Heart left ventricle (tissue), 16 donors: ENCODE measurements around the gene TTR. TPM values are rescaled to one million over a fixed set of nuclear protein-coding genes. Genes with fewer than 3 reads are reported as not detected.

ENCODE experiments used
- ATAC-seq, 4 donors: fragments of 200-7000 bp; cut with Tn5 transposase; one replicate each; pipeline ENCODE4 v1.9.1; 2020 to 2022; ENCODE audit warnings: moderate library complexity in 4 of 4, mild to moderate bottlenecking in 3 of 4, moderate number of reproducible peaks in 1 of 4
- DNase-seq, 5 donors: peaks; one replicate each; pipeline ENCODE4 v3.0.0-alpha.2; 2020
- H3K27ac ChIP-seq, 12 donors: fragments of 200-600 bp; sonication (generic) in 4 of 12; one replicate each; pipeline versions ENCODE4 v1.5.0 to v1.8.0; 2016 to 2022; ENCODE audit warnings: mild to moderate bottlenecking in 2 of 12
- H3K27me3 ChIP-seq, 9 donors: fragments of 200-600 bp; sonication (generic) in 2 of 9; one replicate each; pipeline versions ENCODE4 v1.5.1 to v1.8.0; 2016 to 2022; ENCODE audit warnings: mild to moderate bottlenecking in 3 of 9
- H3K36me3 ChIP-seq, 9 donors: fragments of 200-600 bp; sonication (generic) in 2 of 9; one replicate each; pipeline versions ENCODE4 v1.5.0 to v1.8.0; 2018 to 2022; ENCODE audit warnings: mild to moderate bottlenecking in 2 of 9
- H3K4me1 ChIP-seq, 12 donors: fragments of 200-600 bp; sonication (generic) in 4 of 12; one replicate each; pipeline versions ENCODE4 v1.5.0 to v1.8.0; 2016 to 2022; ENCODE audit warnings: mild to moderate bottlenecking in 3 of 12
- H3K4me3 ChIP-seq, 12 donors: fragments of 200-600 bp; sonication (generic) in 4 of 12; one replicate each; pipeline versions ENCODE4 v1.5.0 to v1.8.0; 2017 to 2022; ENCODE audit warnings: mild to moderate bottlenecking in 9 of 12, moderate library complexity in 4 of 12
- H3K9me3 ChIP-seq, 12 donors: fragments of 200-600 bp; sonication (generic) in 4 of 12; one replicate each; pipeline versions ENCODE4 v1.5.0 to v1.8.0; 2016 to 2022; ENCODE audit warnings: mild to moderate bottlenecking in 1 of 12
- POLR2A ChIP-seq, 2 donors: fragments of 450-650 bp; IDR thresholded peaks; one replicate each; pipeline ENCODE4 v1.6.1; 2017; ENCODE audit warnings: antibody characterized with exemption in 2 of 2, mild to moderate bottlenecking in 2 of 2, moderate library complexity in 2 of 2
- WGBS, 4 donors: extraction: QIAGEN DNeasy Blood & Tissue Kit in 2 of 4; methylation state at CpG; one replicate each; pipeline versions ENCODE4 v1.1.5 to v1.1.7; 2013 to 2018; 5-methylcytosine and 5-hydroxymethylcytosine counted together
- intact Hi-C, 10 donors: fragments of 100-400 bp; cut with DNase I; formaldehyde crosslinking; loops; one replicate each; pipeline versions ENCODE4 v1.11.1 to v1.14.2; 2022
- polyA plus RNA-seq, 2 donors: library from polyadenylated mRNA; stranded (reverse); fragments of 200-250 nt; gene quantifications; one replicate each; pipeline ENCODE4 v1.2.3, GENCODE V29; 2013
- total RNA-seq, 9 donors: library from RNA; depleted of rRNA in 2 of 9; stranded (reverse); fragments of >200 nt in 2 of 9; fragmentation: NEBNext Ultra II Directional in 3 of 9; extraction: Animal tissue kit (Norgen Biotek cat#: 25700) in 3 of 9; gene quantifications; one replicate each; pipeline versions ENCODE4 v1.1.0 to v1.2.4, GENCODE V29; 2016 to 2023
- TF ChIP-seq, protein P1 (sequence below), 12 donors: fragments of 200-600 bp; sonication (generic) in 4 of 12; IDR thresholded peaks; one replicate each; pipeline versions ENCODE4 v1.5.0 to v1.8.0; 2018 to 2022; ENCODE audit warnings: antibody characterized with exemption in 12 of 12, mild to moderate bottlenecking in 5 of 12
- donor health status: ischemic (EF 13 %, LVEDD 7.1; RV severe dilation, severe dysfunction).
- donor health status: healthy with polysubstance abuse.
- donor health status: DM: no; HTN: yes; CAD: no.
- donor health status: DM: no; HTN: no; CAD: no.
- donor health status: ischemic (EF 25% LVEDD 6.9; RV normal size, moderate dysfunction).
- donor health status: ischemic (EF 25% LVEDD 5.7; RV mildly dilated, moderate dysfunction).
- donor health status: healthy.
- donor health status: DM: yes; HTN: yes; CAD: no.
- donor health status: ischemic (EF 35%, LVEDD 5.7; RV mildly dilated, moderate dysfunction).
- donor health status: nonischemic (EF 11% LVEDD 7.7; RV severe dilation, severe dysfunction).
- donor health status: DM: yes; HTN: yes; CAD: no.
- donor health status: PGD.
- donor health status: ischemic (EF 29% LVEDD 5.4; RV normal size, mild dysfunction).
- donor health status: nonischemic (EF 23%, LVEDD 6.1; RV moderate dilation, normal function).

The TTR gene
- total and polyA plus RNA-seq, 11 donors = 0.19 TPM; not detected in 10

DNA sequence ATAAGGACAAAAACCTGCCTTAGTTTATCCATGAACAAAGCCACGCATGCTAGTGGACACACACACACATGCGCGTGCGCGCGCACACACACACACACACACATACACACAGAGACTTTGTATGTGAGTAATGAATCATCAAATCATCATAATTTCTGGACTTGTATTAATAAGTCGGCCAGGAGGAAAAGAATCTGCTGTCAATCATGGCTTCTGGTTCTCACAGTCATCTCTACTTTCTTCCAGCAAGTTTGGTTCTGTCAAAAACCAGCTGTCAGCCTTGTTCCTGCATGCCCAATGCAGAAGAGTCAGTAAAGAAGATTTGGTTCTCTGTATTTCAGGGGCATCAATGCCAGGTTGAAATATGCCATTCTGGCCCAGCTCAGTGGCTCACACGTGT lies 1.1 kb upstream of the TTR start:
- Histone ChIP-seq H3K9me3 (no peaks in the 10 kb centered on the region), H3K36me3 (no peaks in the 10 kb centered on the region), H3K27ac (no peak overlapping the region), H3K4me1 (no peaks in the 10 kb centered on the region), H3K4me3 (no peak overlapping the region), H3K27me3 (peaks cover 0 to 3% (median 0%) of the 10 kb centered on the region in 9 donors)
- no peak for DNase-seq
- ATAC-seq = no peak
- TF ChIP-seq, protein P1, sequence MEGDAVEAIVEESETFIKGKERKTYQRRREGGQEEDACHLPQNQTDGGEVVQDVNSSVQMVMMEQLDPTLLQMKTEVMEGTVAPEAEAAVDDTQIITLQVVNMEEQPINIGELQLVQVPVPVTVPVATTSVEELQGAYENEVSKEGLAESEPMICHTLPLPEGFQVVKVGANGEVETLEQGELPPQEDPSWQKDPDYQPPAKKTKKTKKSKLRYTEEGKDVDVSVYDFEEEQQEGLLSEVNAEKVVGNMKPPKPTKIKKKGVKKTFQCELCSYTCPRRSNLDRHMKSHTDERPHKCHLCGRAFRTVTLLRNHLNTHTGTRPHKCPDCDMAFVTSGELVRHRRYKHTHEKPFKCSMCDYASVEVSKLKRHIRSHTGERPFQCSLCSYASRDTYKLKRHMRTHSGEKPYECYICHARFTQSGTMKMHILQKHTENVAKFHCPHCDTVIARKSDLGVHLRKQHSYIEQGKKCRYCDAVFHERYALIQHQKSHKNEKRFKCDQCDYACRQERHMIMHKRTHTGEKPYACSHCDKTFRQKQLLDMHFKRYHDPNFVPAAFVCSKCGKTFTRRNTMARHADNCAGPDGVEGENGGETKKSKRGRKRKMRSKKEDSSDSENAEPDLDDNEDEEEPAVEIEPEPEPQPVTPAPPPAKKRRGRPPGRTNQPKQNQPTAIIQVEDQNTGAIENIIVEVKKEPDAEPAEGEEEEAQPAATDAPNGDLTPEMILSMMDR (IDR thresholded peaks at IDR 0.05) = no peak
- no peak for TF ChIP-seq POLR2A (IDR thresholded peaks at IDR 0.05)
- intact Hi-C loops = loop anchor here in 1 of 10 donors (10.0 kb wide), 1 partner anchor 64 kb away; no protein-coding TSS in a partner anchor
- 81 to 88% (median 85%) methylated on average over 8 of the region's 8 CpGs for WGBS, 4 donors

GRCh38 chr18:31591113-31591512 lies 564 bp upstream of the TTR start:
- Histone ChIP-seq H3K27me3 (peaks cover 0 to 3% (median 0%) of the 10 kb centered on the region in 9 donors), H3K27ac (no peak overlapping the region), H3K36me3 (no peaks in the 10 kb centered on the region), H3K4me3 (no peak overlapping the region), H3K4me1 (no peaks in the 10 kb centered on the region), H3K9me3 (no peaks in the 10 kb centered on the region)
- TF ChIP-seq POLR2A (IDR thresholded peaks at IDR 0.05) = no peak
- TF ChIP-seq, protein P1 (IDR thresholded peaks at IDR 0.05) = no peak
- WGBS, 4 donors = 35 to 77% (median 62%) methylated on average over 2 of the region's 2 CpGs
- DNase-seq = no peak
- intact Hi-C loops = loop anchor here in 1 of 10 donors (10.0 kb wide), 1 partner anchor 64 kb away; no protein-coding TSS in a partner anchor
- no peak for ATAC-seq

DNA sequence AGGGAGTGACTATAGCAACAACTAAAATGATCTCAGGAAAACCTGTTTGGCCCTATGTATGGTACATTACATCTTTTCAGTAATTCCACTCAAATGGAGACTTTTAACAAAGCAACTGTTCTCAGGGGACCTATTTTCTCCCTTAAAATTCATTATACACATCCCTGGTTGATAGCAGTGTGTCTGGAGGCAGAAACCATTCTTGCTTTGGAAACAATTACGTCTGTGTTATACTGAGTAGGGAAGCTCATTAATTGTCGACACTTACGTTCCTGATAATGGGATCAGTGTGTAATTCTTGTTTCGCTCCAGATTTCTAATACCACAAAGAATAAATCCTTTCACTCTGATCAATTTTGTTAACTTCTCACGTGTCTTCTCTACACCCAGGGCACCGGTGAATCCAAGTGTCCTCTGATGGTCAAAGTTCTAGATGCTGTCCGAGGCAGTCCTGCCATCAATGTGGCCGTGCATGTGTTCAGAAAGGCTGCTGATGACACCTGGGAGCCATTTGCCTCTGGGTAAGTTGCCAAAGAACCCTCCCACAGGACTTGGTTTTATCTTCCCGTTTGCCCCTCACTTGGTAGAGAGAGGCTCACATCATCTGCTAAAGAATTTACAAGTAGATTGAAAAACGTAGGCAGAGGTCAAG lies 955 bp downstream of the TTR start:
- WGBS, 4 donors = 63 to 69% (median 67%) methylated on average over 10 of the region's 10 CpGs
- ATAC-seq = no peak
- Histone ChIP-seq H3K4me3 (no peak overlapping the region), H3K27me3 (peaks cover 0 to 3% (median 0%) of the 10 kb centered on the region in 9 donors), H3K36me3 (no peaks in the 10 kb centered on the region), H3K27ac (no peak overlapping the region), H3K4me1 (no peaks in the 10 kb centered on the region), H3K9me3 (no peaks in the 10 kb centered on the region)
- no peak for DNase-seq
- intact Hi-C loops = loop anchor here in 1 of 10 donors (10.0 kb wide), 1 partner anchor 62 kb away; no protein-coding TSS in a partner anchor
- TF ChIP-seq POLR2A (IDR thresholded peaks at IDR 0.05) = no peak
- TF ChIP-seq, protein P1 (IDR thresholded peaks at IDR 0.05) = no peak

- Histone ChIP-seq H3K27me3 (peaks cover 0 to 3% (median 0%) of the 10 kb centered on the region in 9 donors), H3K27ac (peak overlapping the region in 1 of 12 donors; percentile 11), H3K9me3 (no peaks in the 10 kb centered on the region), H3K4me3 (no peak overlapping the region), H3K36me3 (no peaks in the 10 kb centered on the region), H3K4me1 (no peaks in the 10 kb centered on the region)
- TF ChIP-seq, protein P1 (IDR thresholded peaks at IDR 0.05) = no peak
- no peak for TF ChIP-seq POLR2A (IDR thresholded peaks at IDR 0.05)
- ATAC-seq = no peak
- 87 to 91% (median 89%) methylated on average over 5 of the region's 5 CpGs for WGBS, 4 donors
- intact Hi-C loops = loop anchor here in 1 of 10 donors (10.0 kb wide), 1 partner anchor 60 kb away; no protein-coding TSS in a partner anchor
- DNase-seq = no peak
These were observed 3.6 kb downstream of the TTR start for GRCh38 chr18:31595121-31595771.
